ENCODE measurements around the gene POLR3E.
A peak's percentile ranks its signal among the peaks of the same experiment; 100 is the strongest.

The POLR3E gene

GRCh38 chr16:22369221-22369811 lies 72.1 kb downstream of the POLR3E start:
- Histone ChIP-seq H3K4me2 (ENCODE audit: low read length) (no peak overlapping the region), H3K27ac (ENCODE audit: low read length) (no peak overlapping the region), H3K36me3 (replicated peaks; ENCODE audit: low read depth, low read length) (peaks cover 25% of the 10 kb centered on the region)

GRCh38 chr16:22370038-22370820 lies 73.0 kb downstream of the POLR3E start:
- H3K4me3 ChIP-seq (ENCODE audit: low read length) = no peak overlapping the region
- TF ChIP-seq CTCF (IDR thresholded peaks at IDR 0.05; ENCODE audit: low read depth, low read length) (no peak), EZH2phosphoT487 (IDR thresholded peaks at IDR 0.05; ENCODE audit: low read depth) (no peak)
- H4K20me1 ChIP-seq (ENCODE audit: insufficient read depth, low read length) = peaks cover 35% of the 10 kb centered on the region
- peaks cover 19% of the 10 kb centered on the region for H3K36me3 ChIP-seq (replicated peaks; ENCODE audit: low read depth, low read length)
- peaks cover 88% of the 10 kb centered on the region for H3K79me2 ChIP-seq (ENCODE audit: low read length)
- no peak overlapping the region for H3K9ac ChIP-seq (ENCODE audit: low read length)
- peaks cover under 1% of the 10 kb centered on the region; the same call in 1 of the 2 replicates for H3K27me3 ChIP-seq (ENCODE audit: low read depth, low read length)
- no peak overlapping the region for H3K27ac ChIP-seq (ENCODE audit: low read length)
- H3K4me1 ChIP-seq (ENCODE audit: low read length) = peaks cover 16% of the 10 kb centered on the region
- no peaks in the 10 kb centered on the region for H3K9me3 ChIP-seq (ENCODE audit: insufficient read depth, low read length)
- no peak overlapping the region for H2AFZ ChIP-seq (ENCODE audit: low read depth, low read length)
- H3K4me2 ChIP-seq (ENCODE audit: low read length) = no peak overlapping the region

More at GRCh38 chr16:22369221-22369811, 72.1 kb downstream of the POLR3E start:
- Histone ChIP-seq H3K27me3 (ENCODE audit: low read depth, low read length) (no peaks in the 10 kb centered on the region), H3K9ac (ENCODE audit: low read length) (no peak overlapping the region), H3K4me3 (ENCODE audit: low read length) (no peak overlapping the region), H3K4me1 (ENCODE audit: low read length) (peaks cover 14% of the 10 kb centered on the region), H4K20me1 (ENCODE audit: insufficient read depth, low read length) (peaks cover 35% of the 10 kb centered on the region), H3K79me2 (ENCODE audit: low read length) (peaks cover 94% of the 10 kb centered on the region), H2AFZ (ENCODE audit: low read depth, low read length) (no peak overlapping the region), H3K9me3 (ENCODE audit: insufficient read depth, low read length) (no peaks in the 10 kb centered on the region)
- TF ChIP-seq EZH2phosphoT487 (IDR thresholded peaks at IDR 0.05; ENCODE audit: low read depth) = no peak
- TF ChIP-seq CTCF (IDR thresholded peaks at IDR 0.05; ENCODE audit: low read depth, low read length) = no peak

- no peaks in the 10 kb centered on the region for H3K9me3 ChIP-seq (ENCODE audit: insufficient read depth, low read length)
- peaks cover 61% of the 10 kb centered on the region for H3K79me2 ChIP-seq (ENCODE audit: low read length)
- peak overlapping the region; percentile 83 for H3K4me2 ChIP-seq (ENCODE audit: low read length)
- no peak for TF ChIP-seq EZH2phosphoT487 (IDR thresholded peaks at IDR 0.05; ENCODE audit: low read depth)
- TF ChIP-seq CTCF (IDR thresholded peaks at IDR 0.05; ENCODE audit: low read depth, low read length) = no peak
- no peak overlapping the region for H3K27ac ChIP-seq (ENCODE audit: low read length)
- peaks cover 19% of the 10 kb centered on the region for H3K4me1 ChIP-seq (ENCODE audit: low read length)
- H2AFZ ChIP-seq (ENCODE audit: low read depth, low read length) = 0 out of 2 replicates have a peak overlapping the region, but pooled peaks have one; percentile 71
- H4K20me1 ChIP-seq (ENCODE audit: insufficient read depth, low read length) = peaks cover 21% of the 10 kb centered on the region
- H3K27me3 ChIP-seq (ENCODE audit: low read depth, low read length) = peaks cover 7% of the 10 kb centered on the region; the same call in 1 of the 2 replicates
- peaks cover 16% of the 10 kb centered on the region for H3K36me3 ChIP-seq (replicated peaks; ENCODE audit: low read depth, low read length)
- peak overlapping the region; percentile 92 for H3K9ac ChIP-seq (ENCODE audit: low read length)
- H3K4me3 ChIP-seq (ENCODE audit: low read length) = peak overlapping the region; percentile 98
These were observed 75.9 kb downstream of the POLR3E start for GRCh38 chr16:22372882-22373661.

Data from OCI-LY3 (cell line).